Left ventricle myocardium inferior (tissue), 1 donor: ENCODE data around the gene SPTBN1. TPM values are rescaled to one million over a fixed set of nuclear protein-coding genes. Genes with fewer than 3 reads are reported as not detected.

Source experiments
- DNase-seq: peaks from one replicate; pipeline ENCODE4 v3.0.0-alpha.2; 2020
- H3K27ac ChIP-seq: fragments of 200-600 bp; replicated peaks from 2 replicates; pipeline ENCODE4 v1.8.0; 2021
- H3K27me3 ChIP-seq: fragments of 200-600 bp; 2 replicates; pipeline ENCODE4 v1.8.0; 2021; ENCODE audit warnings: low read depth
- H3K36me3 ChIP-seq: fragments of 200-600 bp; 2 replicates; pipeline ENCODE4 v1.8.0; 2021
- H3K4me1 ChIP-seq: fragments of 200-600 bp; 2 replicates; pipeline ENCODE4 v1.8.0; 2021
- H3K4me3 ChIP-seq: fragments of 200-600 bp; 2 replicates; pipeline ENCODE4 v1.8.0; 2021; ENCODE audit warnings: mild to moderate bottlenecking, moderate library complexity
- H3K9me3 ChIP-seq: fragments of 200-600 bp; replicated peaks from 2 replicates; pipeline ENCODE4 v1.8.0; 2021
- CTCF ChIP-seq: fragments of 200-600 bp; IDR thresholded peaks from 2 replicates; pipeline ENCODE4 v1.8.0; 2021; ENCODE audit warnings: antibody characterized with exemption, mild to moderate bottlenecking, borderline replicate concordance
- intact Hi-C: fragments of 100-400 bp; cut with micrococcal nuclease; formaldehyde crosslinking; loops from one replicate; pipeline ENCODE4 v1.11.0; 2022
- total RNA-seq: library from RNA; stranded (reverse); fragmentation: NEBNext Ultra II Directional; extraction: Animal tissue kit (Norgen Biotek cat#: 25700); gene quantifications from one replicate; pipeline ENCODE4 v1.2.1, GENCODE V29; 2021
- donor health status: DM: no; HTN: yes; CAD: no; lungs with severe emphysema.

The SPTBN1 gene
- total RNA-seq, 1 donor from 2014 or later, result 484 TPM

GRCh38 chr2:54629914-54630857 lies 174.1 kb downstream of the SPTBN1 start:
- Histone ChIP-seq H3K27me3 (no peaks in the 10 kb centered on the region), H3K9me3 (no peaks in the 10 kb centered on the region), H3K36me3 (peaks cover 90% of the 10 kb centered on the region), H3K4me3 (peak overlapping the region; percentile 28), H3K27ac (peak overlapping the region; percentile 90), H3K4me1 (peaks cover 96% of the 10 kb centered on the region)
- intact Hi-C loops, result loop anchor here (10.0 kb wide), 1 partner anchor 105 kb away; no protein-coding TSS in a partner anchor
- TF ChIP-seq CTCF, result no peak
- DNase-seq, result peak; percentile 67

- peaks cover 82% of the 10 kb centered on the region for H3K36me3 ChIP-seq
- TF ChIP-seq CTCF, result no peak
- DNase-seq, result no peak
- peaks cover 96% of the 10 kb centered on the region for H3K4me1 ChIP-seq
- peak overlapping the region; percentile 28 for H3K4me3 ChIP-seq
- H3K27me3 ChIP-seq, result no peaks in the 10 kb centered on the region
- H3K9me3 ChIP-seq, result no peaks in the 10 kb centered on the region
- peak overlapping the region; percentile 90 for H3K27ac ChIP-seq
- intact Hi-C loops, result loop anchor here (10.0 kb wide), 1 partner anchor 106 kb away; no protein-coding TSS in a partner anchor
Measured at GRCh38 chr2:54630858-54631497, 174.9 kb downstream of the SPTBN1 start.

GRCh38 chr2:54631755-54632154 lies 175.6 kb downstream of the SPTBN1 start:
- H3K9me3 ChIP-seq, result no peaks in the 10 kb centered on the region
- H3K36me3 ChIP-seq, result peaks cover 79% of the 10 kb centered on the region
- intact Hi-C loops, result loop anchor here (10.0 kb wide), 1 partner anchor 107 kb away; no protein-coding TSS in a partner anchor
- peaks cover 96% of the 10 kb centered on the region for H3K4me1 ChIP-seq
- no peak overlapping the region for H3K4me3 ChIP-seq
- no peak for TF ChIP-seq CTCF
- peak overlapping the region; percentile 90 for H3K27ac ChIP-seq
- DNase-seq, result no peak
- H3K27me3 ChIP-seq, result no peaks in the 10 kb centered on the region

GRCh38 chr2:54632733-54633692 lies 176.9 kb downstream of the SPTBN1 start:
- H3K4me3 ChIP-seq, result no peak overlapping the region
- H3K36me3 ChIP-seq, result peaks cover 77% of the 10 kb centered on the region
- H3K27ac ChIP-seq, result peak overlapping the region; percentile 90
- intact Hi-C loops, result loop anchor here (10.0 kb wide), 1 partner anchor 108 kb away; no protein-coding TSS in a partner anchor
- H3K9me3 ChIP-seq, result no peaks in the 10 kb centered on the region
- no peak for TF ChIP-seq CTCF
- H3K27me3 ChIP-seq, result no peaks in the 10 kb centered on the region
- no peak for DNase-seq
- peaks cover 100% of the 10 kb centered on the region for H3K4me1 ChIP-seq
